HG03064 (cell line): ENCODE data around the gene ATP2B1.

Experiments
- ATAC-seq: cut with Tn5 transposase; IDR thresholded peaks from one replicate; pipeline ENCODE4 v1.9.1; 2021; ENCODE audit warnings: low read depth; ENCODE audit not compliant: unreplicated experiment

Gene ATP2B1

GRCh38 chr12:89695100-89695499 is 13.5 kb downstream of the ATP2B1 start:
- no peak for ATAC-seq

- ATAC-seq, result no peak
Observed at GRCh38 chr12:89694542-89694941, 14.1 kb downstream of the ATP2B1 start.

- no peak for ATAC-seq
Observed at GRCh38 chr12:89693639-89694202, 14.9 kb downstream of the ATP2B1 start.

- ATAC-seq, result no peak
Observed at GRCh38 chr12:89692439-89692838, 16.2 kb downstream of the ATP2B1 start.

GRCh38 chr12:89691659-89692058 is 17.0 kb downstream of the ATP2B1 start:
- no peak for ATAC-seq

- ATAC-seq, result no peak
Observed at GRCh38 chr12:89690925-89691324, 17.7 kb downstream of the ATP2B1 start.

- ATAC-seq, result no peak
Observed at GRCh38 chr12:89689306-89689705, 19.3 kb downstream of the ATP2B1 start.

GRCh38 chr12:89686311-89686710 is 22.3 kb downstream of the ATP2B1 start:
- ATAC-seq, result no peak

GRCh38 chr12:89685363-89685972 is 23.2 kb downstream of the ATP2B1 start:
- ATAC-seq, result no peak

- ATAC-seq, result no peak
Observed at GRCh38 chr12:89684136-89684535, 24.5 kb downstream of the ATP2B1 start.

GRCh38 chr12:89682284-89682683 is 26.4 kb downstream of the ATP2B1 start:
- ATAC-seq, result no peak

GRCh38 chr12:89680409-89680808 is 28.2 kb downstream of the ATP2B1 start:
- ATAC-seq, result no peak

GRCh38 chr12:89679631-89680030 is 29.0 kb downstream of the ATP2B1 start:
- no peak for ATAC-seq

- no peak for ATAC-seq
Observed at GRCh38 chr12:89678225-89678624, 30.4 kb downstream of the ATP2B1 start.

- ATAC-seq, result no peak
Observed at GRCh38 chr12:89676930-89677329, 31.7 kb downstream of the ATP2B1 start.

GRCh38 chr12:89674326-89674942 is 34.2 kb downstream of the ATP2B1 start:
- no peak for ATAC-seq

GRCh38 chr12:89673603-89674002 is 35.0 kb downstream of the ATP2B1 start:
- no peak for ATAC-seq

GRCh38 chr12:89672589-89672979 is 36.1 kb downstream of the ATP2B1 start:
- no peak for ATAC-seq

- no peak for ATAC-seq
Observed at GRCh38 chr12:89671469-89671868, 37.2 kb downstream of the ATP2B1 start.

- no peak for ATAC-seq
Observed at GRCh38 chr12:89669197-89669596, 39.4 kb downstream of the ATP2B1 start.

- ATAC-seq, result no peak
Observed at GRCh38 chr12:89665556-89665955, 43.1 kb downstream of the ATP2B1 start.

GRCh38 chr12:89664441-89664840 is 44.2 kb downstream of the ATP2B1 start:
- ATAC-seq, result no peak
